Left ventricle myocardium inferior (tissue), 1 donor: ENCODE results near the gene PCDHGC5. TPM values are rescaled to one million over a fixed set of nuclear protein-coding genes. Genes with fewer than 3 reads are reported as not detected.
A peak's percentile ranks its signal among the peaks of the same experiment; 100 is the strongest.

Experiments
- DNase-seq: peaks from one replicate; pipeline ENCODE4 v3.0.0-alpha.2; 2020
- H3K27ac ChIP-seq: fragments of 200-600 bp; replicated peaks from 2 replicates; pipeline ENCODE4 v1.8.0; 2021
- H3K27me3 ChIP-seq: fragments of 200-600 bp; 2 replicates; pipeline ENCODE4 v1.8.0; 2021; ENCODE audit warnings: low read depth
- H3K36me3 ChIP-seq: fragments of 200-600 bp; 2 replicates; pipeline ENCODE4 v1.8.0; 2021
- H3K4me1 ChIP-seq: fragments of 200-600 bp; 2 replicates; pipeline ENCODE4 v1.8.0; 2021
- H3K4me3 ChIP-seq: fragments of 200-600 bp; 2 replicates; pipeline ENCODE4 v1.8.0; 2021; ENCODE audit warnings: mild to moderate bottlenecking, moderate library complexity
- H3K9me3 ChIP-seq: fragments of 200-600 bp; replicated peaks from 2 replicates; pipeline ENCODE4 v1.8.0; 2021
- CTCF ChIP-seq: fragments of 200-600 bp; IDR thresholded peaks from 2 replicates; pipeline ENCODE4 v1.8.0; 2021; ENCODE audit warnings: antibody characterized with exemption, mild to moderate bottlenecking, borderline replicate concordance
- intact Hi-C: fragments of 100-400 bp; cut with micrococcal nuclease; formaldehyde crosslinking; loops from one replicate; pipeline ENCODE4 v1.11.0; 2022
- total RNA-seq: library from RNA; stranded (reverse); fragmentation: NEBNext Ultra II Directional; extraction: Animal tissue kit (Norgen Biotek cat#: 25700); gene quantifications from one replicate; pipeline ENCODE4 v1.2.1, GENCODE V29; 2021
- donor health status: DM: no; HTN: yes; CAD: no; lungs with severe emphysema.

PCDHGC5 gene
- total RNA-seq, 1 donor from 2014 or later, result 2.9 TPM

GRCh38 chr5:141475625-141476131 lies 13.2 kb upstream of the PCDHGC5 start, which contains the start of gene PCDHGC3:
Gene PCDHGC3, plus strand, starts transcription at chr5:141475966. Its CDS starts 151 bp downstream, at chr5:141476117.
- H3K27ac ChIP-seq, result peak within 1 kb of the TSS; percentile 91
- H3K36me3 ChIP-seq, result no peaks in the 10 kb centered on the region
- peak; percentile 92 for DNase-seq
- H3K27me3 ChIP-seq, result no peaks in the 10 kb centered on the region
- no peaks in the 10 kb centered on the region for H3K9me3 ChIP-seq
- peak within 1 kb of the TSS; percentile 73 for H3K4me3 ChIP-seq
- H3K4me1 ChIP-seq, result peaks cover 52% of the 10 kb centered on the region
- intact Hi-C loops, result no loop called here
- peak; percentile 47 for TF ChIP-seq CTCF

GRCh38 chr5:141476132-141476911 lies 12.6 kb upstream of the PCDHGC5 start:
- Histone ChIP-seq H3K9me3 (no peaks in the 10 kb centered on the region), H3K27me3 (no peaks in the 10 kb centered on the region), H3K36me3 (no peaks in the 10 kb centered on the region), H3K27ac (peak overlapping the region; percentile 91), H3K4me1 (peaks cover 59% of the 10 kb centered on the region), H3K4me3 (peak overlapping the region; percentile 73)
- no peak for TF ChIP-seq CTCF
- DNase-seq, result peak; percentile 64
- intact Hi-C loops, result no loop called here

GRCh38 chr5:141477044-141477575 lies 11.8 kb upstream of the PCDHGC5 start:
- H3K9me3 ChIP-seq, result no peaks in the 10 kb centered on the region
- H3K27ac ChIP-seq, result peak overlapping the region; percentile 91
- H3K4me3 ChIP-seq, result peak overlapping the region; percentile 73
- intact Hi-C loops, result no loop called here
- no peak for TF ChIP-seq CTCF
- no peaks in the 10 kb centered on the region for H3K27me3 ChIP-seq
- no peak for DNase-seq
- H3K36me3 ChIP-seq, result no peaks in the 10 kb centered on the region
- H3K4me1 ChIP-seq, result peaks cover 62% of the 10 kb centered on the region

- DNase-seq, result no peak
- no peaks in the 10 kb centered on the region for H3K27me3 ChIP-seq
- peak overlapping the region; percentile 73 for H3K4me3 ChIP-seq
- H3K36me3 ChIP-seq, result no peaks in the 10 kb centered on the region
- no peak for TF ChIP-seq CTCF
- H3K9me3 ChIP-seq, result no peaks in the 10 kb centered on the region
- H3K4me1 ChIP-seq, result peaks cover 64% of the 10 kb centered on the region
- no peak overlapping the region for H3K27ac ChIP-seq
- intact Hi-C loops, result no loop called here
Observed at GRCh38 chr5:141477815-141478214, 11.1 kb upstream of the PCDHGC5 start.

- H3K4me3 ChIP-seq, result peak overlapping the region; percentile 73
- no peaks in the 10 kb centered on the region for H3K27me3 ChIP-seq
- no peak overlapping the region for H3K27ac ChIP-seq
- H3K36me3 ChIP-seq, result no peaks in the 10 kb centered on the region
- H3K9me3 ChIP-seq, result no peaks in the 10 kb centered on the region
- no peak for DNase-seq
- no peak for TF ChIP-seq CTCF
- H3K4me1 ChIP-seq, result peaks cover 70% of the 10 kb centered on the region
- intact Hi-C loops, result no loop called here
Observed at GRCh38 chr5:141478321-141478945, 10.4 kb upstream of the PCDHGC5 start.
